ENCODE results near the gene INTS6.

DNA sequence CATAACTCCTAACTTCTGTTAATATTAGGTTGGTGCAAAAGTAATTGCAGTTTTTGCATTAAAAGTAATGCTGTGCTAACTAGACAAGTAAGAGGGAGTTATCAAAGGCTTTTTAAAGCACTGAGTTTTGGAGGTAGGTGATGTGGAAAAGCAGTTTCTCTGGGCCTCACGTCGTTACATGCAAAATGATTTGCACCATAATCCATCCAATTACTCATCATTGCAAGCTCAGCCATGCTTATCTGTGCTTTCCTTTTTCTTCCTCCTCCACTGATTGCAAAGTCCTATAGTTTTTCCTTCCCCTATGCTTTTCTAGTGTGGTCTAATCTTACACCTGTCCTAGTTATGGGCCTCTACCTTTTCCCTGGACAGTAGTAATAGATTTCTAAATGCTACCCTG, 35.4 kb upstream of the INTS6 start:
- TF ChIP-seq, protein P1, sequence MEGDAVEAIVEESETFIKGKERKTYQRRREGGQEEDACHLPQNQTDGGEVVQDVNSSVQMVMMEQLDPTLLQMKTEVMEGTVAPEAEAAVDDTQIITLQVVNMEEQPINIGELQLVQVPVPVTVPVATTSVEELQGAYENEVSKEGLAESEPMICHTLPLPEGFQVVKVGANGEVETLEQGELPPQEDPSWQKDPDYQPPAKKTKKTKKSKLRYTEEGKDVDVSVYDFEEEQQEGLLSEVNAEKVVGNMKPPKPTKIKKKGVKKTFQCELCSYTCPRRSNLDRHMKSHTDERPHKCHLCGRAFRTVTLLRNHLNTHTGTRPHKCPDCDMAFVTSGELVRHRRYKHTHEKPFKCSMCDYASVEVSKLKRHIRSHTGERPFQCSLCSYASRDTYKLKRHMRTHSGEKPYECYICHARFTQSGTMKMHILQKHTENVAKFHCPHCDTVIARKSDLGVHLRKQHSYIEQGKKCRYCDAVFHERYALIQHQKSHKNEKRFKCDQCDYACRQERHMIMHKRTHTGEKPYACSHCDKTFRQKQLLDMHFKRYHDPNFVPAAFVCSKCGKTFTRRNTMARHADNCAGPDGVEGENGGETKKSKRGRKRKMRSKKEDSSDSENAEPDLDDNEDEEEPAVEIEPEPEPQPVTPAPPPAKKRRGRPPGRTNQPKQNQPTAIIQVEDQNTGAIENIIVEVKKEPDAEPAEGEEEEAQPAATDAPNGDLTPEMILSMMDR (IDR thresholded peaks at IDR 0.05): no peak
- TF ChIP-seq POLR2A (IDR thresholded peaks at IDR 0.05; ENCODE audit: low read depth) (no peak), POLR2AphosphoS5 (IDR thresholded peaks at IDR 0.05) (no peak), EP300 (IDR thresholded peaks at IDR 0.05) (no peak)

Measured in esophagus muscularis mucosa (tissue), 4 donors.